Fibroblast of skin of right biceps (primary cell): Measurements from ENCODE around the gene ARMH4.

ENCODE experiments used
- DNase-seq: peaks from one replicate; pipeline ENCODE4 v3.0.0-alpha.2; 2013

The ARMH4 gene

GRCh38 chr14:58096731-58097130 lies 55.3 kb downstream of the ARMH4 start:
- no peak for DNase-seq

GRCh38 chr14:58091883-58092630 lies 60.0 kb downstream of the ARMH4 start:
- no peak for DNase-seq

GRCh38 chr14:58089612-58090011 lies 62.4 kb downstream of the ARMH4 start:
- DNase-seq: no peak

GRCh38 chr14:58088961-58089360 lies 63.1 kb downstream of the ARMH4 start:
- peak; percentile 46 for DNase-seq

GRCh38 chr14:58085877-58086276 lies 66.1 kb downstream of the ARMH4 start:
- DNase-seq: no peak

- DNase-seq: peak; percentile 95
Observed at GRCh38 chr14:58082491-58083098, 69.4 kb downstream of the ARMH4 start.

- DNase-seq: peak; percentile 63
Observed at GRCh38 chr14:58082011-58082410, 70.0 kb downstream of the ARMH4 start.

GRCh38 chr14:58078471-58078870 lies 73.5 kb downstream of the ARMH4 start:
- peak; percentile 35 for DNase-seq

GRCh38 chr14:58078068-58078467 lies 73.9 kb downstream of the ARMH4 start:
- DNase-seq: peak; percentile 90

GRCh38 chr14:58077621-58078020 lies 74.4 kb downstream of the ARMH4 start:
- peak; percentile 82 for DNase-seq

- DNase-seq: no peak
Observed at GRCh38 chr14:58073516-58073915, 78.5 kb downstream of the ARMH4 start.

- peak; percentile 68 for DNase-seq
Observed at GRCh38 chr14:58072288-58073071, 79.5 kb downstream of the ARMH4 start.

- no peak for DNase-seq
Observed at GRCh38 chr14:58071341-58071740, 80.7 kb downstream of the ARMH4 start.

GRCh38 chr14:58068306-58068705 lies 83.7 kb downstream of the ARMH4 start:
- no peak for DNase-seq

GRCh38 chr14:58066115-58066514 lies 85.9 kb downstream of the ARMH4 start:
- no peak for DNase-seq

GRCh38 chr14:58061581-58061980 lies 90.4 kb downstream of the ARMH4 start:
- no peak for DNase-seq

GRCh38 chr14:58060898-58061297 lies 91.1 kb downstream of the ARMH4 start:
- DNase-seq: no peak

- DNase-seq: peak; percentile 27
Observed at GRCh38 chr14:58060077-58060476, 91.9 kb downstream of the ARMH4 start.

GRCh38 chr14:58059126-58059525 lies 92.9 kb downstream of the ARMH4 start:
- DNase-seq: no peak

GRCh38 chr14:58055497-58056010 lies 96.5 kb downstream of the ARMH4 start:
- peak; percentile 19 for DNase-seq

GRCh38 chr14:58054100-58054499 lies 97.9 kb downstream of the ARMH4 start:
- no peak for DNase-seq

- no peak for DNase-seq
Observed at GRCh38 chr14:58048219-58048618, 103.8 kb downstream of the ARMH4 start.

GRCh38 chr14:58027904-58028303 lies 124.1 kb downstream of the ARMH4 start:
- DNase-seq: no peak

- no peak for DNase-seq
Observed at GRCh38 chr14:58026967-58027366, 125.0 kb downstream of the ARMH4 start.
